HEK293 (cell line): ENCODE measurements around the gene MAP2K6.

Experiments used
- CTCF ChIA-PET: fragments of 350-600 bp; formaldehyde crosslinking; extraction: SDS; loops from one replicate; lab custom pipeline; 2021; ENCODE audit warnings: antibody characterized with exemption; lab: Yijun Ruan, JAX
- POLR2A ChIA-PET: fragments of 300-600 bp; formaldehyde crosslinking; extraction: SDS; loops from one replicate; lab custom pipeline; 2020; ENCODE audit warnings: antibody characterized with exemption, inconsistent platforms; lab: Yijun Ruan, JAX
- H3K27ac ChIP-seq: fragments of 200-500 bp; sonication (Bioruptor generic); 2 replicates; pipeline ENCODE4 v1.5.1; 2014; ENCODE audit warnings: low read depth, low read length, control low read depth, inconsistent platforms; ENCODE audit errors: extremely low read depth
- H3K36me3 ChIP-seq, 2 experiments: fragments of 200-500 bp in 1 of 2; sonication (Bioruptor generic) in 1 of 2; 1 replicate in 1 of 2; 2 replicates in 1 of 2; pipeline ENCODE4 v1.5.1; 2014 to 2017; ENCODE audit warnings: inconsistent platforms in 2 of 2, low read length in 2 of 2; ENCODE audit not compliant: control insufficient read depth in 2 of 2, insufficient read depth in 1 of 2
- H3K4me1 ChIP-seq: fragments of 200-500 bp; sonication (Bioruptor generic); 2 replicates; pipeline ENCODE4 v1.5.1; 2014; ENCODE audit warnings: mild to moderate bottlenecking, low read length, inconsistent platforms; ENCODE audit not compliant: control insufficient read depth, insufficient read depth
- H3K4me3 ChIP-seq: 2 replicates; pipeline ENCODE4 v1.5.1; 2011; ENCODE audit warnings: low read depth, mild to moderate bottlenecking, control low read depth, low read length, moderate library complexity
- H3K9me3 ChIP-seq: fragments of 200-500 bp; sonication (Bioruptor generic); 2 replicates; pipeline ENCODE4 v1.5.1; 2014; ENCODE audit warnings: low read depth, low read length, inconsistent platforms; ENCODE audit not compliant: control insufficient read depth, insufficient read depth
- ATF2 ChIP-seq: fragments of 450-650 bp; formaldehyde crosslinking; IDR thresholded peaks from 2 replicates; pipeline ENCODE4 v1.5.1; 2016; ENCODE audit warnings: missing biosample characterization, missing genetic modification characterization, low read depth
- HOXC10 ChIP-seq: sonication (generic); formaldehyde crosslinking; IDR thresholded peaks from 2 replicates; pipeline ENCODE4 v1.8.1; 2023; ENCODE audit warnings: mild to moderate bottlenecking, missing genetic modification reagents
- HOXD13 ChIP-seq: sonication (generic); formaldehyde crosslinking; IDR thresholded peaks from 2 replicates; pipeline ENCODE4 v1.8.0; 2022; ENCODE audit warnings: missing genetic modification reagents, borderline replicate concordance
- KLF10 ChIP-seq: fragments of 450-650 bp; IDR thresholded peaks from 2 replicates; pipeline ENCODE4 v1.5.1; 2018; ENCODE audit warnings: missing biosample characterization, mild to moderate bottlenecking, missing genetic modification characterization
- PRDM6 ChIP-seq: fragments of 450-650 bp; formaldehyde crosslinking; IDR thresholded peaks from 2 replicates; pipeline ENCODE4 v1.5.1; 2017; ENCODE audit warnings: missing biosample characterization, missing genetic modification characterization
- ZBTB1 ChIP-seq: fragments of 450-650 bp; formaldehyde crosslinking; IDR thresholded peaks from 2 replicates; pipeline ENCODE4 v1.5.1; 2016; ENCODE audit warnings: missing biosample characterization, missing genetic modification characterization
- ZBTB26 ChIP-seq: fragments of 450-650 bp; formaldehyde crosslinking; optimal IDR thresholded peaks from 2 replicates; pipeline ENCODE3; 2016; ENCODE audit warnings: missing biosample characterization, mild to moderate bottlenecking, missing genetic modification characterization
- ZFP3 ChIP-seq: fragments of 450-650 bp; formaldehyde crosslinking; IDR thresholded peaks from 2 replicates; pipeline ENCODE4 v1.5.1; 2016; ENCODE audit warnings: low read depth, missing biosample characterization, missing genetic modification characterization
- ZIC2 ChIP-seq: fragments of 450-650 bp; formaldehyde crosslinking; IDR thresholded peaks from 2 replicates; pipeline ENCODE4 v1.5.1; 2016; ENCODE audit warnings: missing biosample characterization, missing genetic modification characterization
- ZNF10 ChIP-seq: fragments of 450-650 bp; formaldehyde crosslinking; IDR thresholded peaks from 2 replicates; pipeline ENCODE4 v1.5.1; 2017; ENCODE audit warnings: missing biosample characterization, missing genetic modification characterization
- ZNF132 ChIP-seq: fragments of 450-650 bp; formaldehyde crosslinking; IDR thresholded peaks from 2 replicates; pipeline ENCODE4 v1.5.1; 2017; ENCODE audit warnings: missing biosample characterization, missing genetic modification characterization, borderline replicate concordance
- ZNF140 ChIP-seq: fragments of 450-650 bp; formaldehyde crosslinking; IDR thresholded peaks from 2 replicates; pipeline ENCODE4 v1.5.1; 2016; ENCODE audit warnings: missing biosample characterization, missing genetic modification characterization
- ZNF202 ChIP-seq: fragments of 450-650 bp; formaldehyde crosslinking; IDR thresholded peaks from 2 replicates; pipeline ENCODE4 v1.5.1; 2016; ENCODE audit warnings: missing biosample characterization, missing genetic modification characterization, borderline replicate concordance
- ZNF23 ChIP-seq: fragments of 450-650 bp; formaldehyde crosslinking; IDR thresholded peaks from 2 replicates; pipeline ENCODE4 v1.5.1; 2016; ENCODE audit warnings: missing biosample characterization, missing genetic modification characterization, borderline replicate concordance
- ZNF350 ChIP-seq: fragments of 450-650 bp; formaldehyde crosslinking; IDR thresholded peaks from 2 replicates; pipeline ENCODE4 v1.5.0; 2017; ENCODE audit warnings: missing biosample characterization, mild to moderate bottlenecking, missing genetic modification characterization
- ZNF473 ChIP-seq: fragments of 450-650 bp; formaldehyde crosslinking; IDR thresholded peaks from 2 replicates; pipeline ENCODE4 v1.5.1; 2017; ENCODE audit warnings: missing biosample characterization, missing genetic modification characterization
- ZNF501 ChIP-seq: fragments of 450-650 bp; formaldehyde crosslinking; IDR thresholded peaks from 2 replicates; pipeline ENCODE4 v1.5.1; 2016; ENCODE audit warnings: missing biosample characterization, missing genetic modification characterization
- ZNF585B ChIP-seq: fragments of 450-650 bp; formaldehyde crosslinking; IDR thresholded peaks from 2 replicates; pipeline ENCODE4 v1.5.1; 2016; ENCODE audit warnings: missing biosample characterization, missing genetic modification characterization
- ZNF600 ChIP-seq: fragments of 450-650 bp; formaldehyde crosslinking; IDR thresholded peaks from 2 replicates; pipeline ENCODE4 v1.5.1; 2016; ENCODE audit warnings: missing biosample characterization, missing genetic modification characterization
- ZNF610 ChIP-seq: fragments of 450-650 bp; formaldehyde crosslinking; IDR thresholded peaks from 2 replicates; pipeline ENCODE4 v1.5.1; 2016; ENCODE audit warnings: missing biosample characterization, missing genetic modification characterization, borderline replicate concordance
- ZNF626 ChIP-seq: fragments of 450-650 bp; sonication (Bioruptor Pico); formaldehyde crosslinking; IDR thresholded peaks from 2 replicates; pipeline ENCODE4 v1.5.1; 2018; ENCODE audit warnings: missing biosample characterization, missing genetic modification characterization, inconsistent platforms
- ZNF664 ChIP-seq: fragments of 450-650 bp; formaldehyde crosslinking; IDR thresholded peaks from 2 replicates; pipeline ENCODE4 v1.5.1; 2016; ENCODE audit warnings: missing biosample characterization, missing genetic modification characterization
- ZNF704 ChIP-seq: fragments of 450-650 bp; formaldehyde crosslinking; IDR thresholded peaks from 2 replicates; pipeline ENCODE4 v1.5.1; 2016; ENCODE audit warnings: missing biosample characterization, missing genetic modification characterization
- ZNF776 ChIP-seq: fragments of 450-650 bp; formaldehyde crosslinking; IDR thresholded peaks from 2 replicates; pipeline ENCODE4 v1.5.0; 2017; ENCODE audit warnings: missing biosample characterization, missing genetic modification characterization, borderline replicate concordance
- TF ChIP-seq, protein P1 (sequence below): fragments of 450-650 bp; formaldehyde crosslinking; IDR thresholded peaks from 2 replicates; pipeline ENCODE4 v1.5.1; 2016; ENCODE audit warnings: missing biosample characterization, missing genetic modification characterization
- TF ChIP-seq, protein P2 (sequence below): IDR thresholded peaks from 2 replicates; pipeline ENCODE4 v1.6.1; 2011; ENCODE audit warnings: mild to moderate bottlenecking, low read depth, low read length, borderline replicate concordance

Gene MAP2K6

DNA sequence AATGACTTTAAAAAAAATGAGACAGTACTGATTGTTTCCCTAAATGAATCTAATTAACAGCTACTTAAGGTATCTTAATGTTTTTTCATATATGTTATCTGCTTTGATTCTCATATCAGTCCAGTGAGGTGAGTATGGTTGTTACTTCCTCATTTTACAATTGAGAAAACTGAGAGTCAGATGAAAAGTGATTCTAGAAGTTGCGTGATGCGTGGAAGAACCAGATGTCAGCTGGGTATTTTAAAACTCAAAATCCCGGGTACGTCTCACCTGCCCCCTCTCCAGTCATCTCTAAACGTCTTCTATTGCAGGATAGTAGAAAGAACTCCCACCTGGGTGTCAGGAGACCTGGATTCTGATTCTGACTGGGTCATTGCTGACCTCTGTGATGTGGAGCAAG is 89.2 kb downstream of the MAP2K6 start:
- Histone ChIP-seq H3K27ac (no peak overlapping the region), H3K4me1 (peaks cover 16% of the 10 kb centered on the region), H3K36me3 (no peaks in the 10 kb centered on the region), H3K4me3 (no peak overlapping the region), H3K9me3 (no peaks in the 10 kb centered on the region)
- ChIA-PET POLR2A (no interaction called here), CTCF (interaction anchor here (1.6 kb wide), 1 partner anchor 44 kb away, joined by 4 read pairs; no protein-coding TSS in a partner anchor)
- TF ChIP-seq ZNF626 (tag by site-specific recombination) (no peak), ZNF776 (no peak), HOXD13 (CRISPR knock-in tag) (no peak), ZBTB26 (no peak), ZNF23 (tag by site-specific recombination) (no peak), ZNF704 (tag by site-specific recombination) (no peak), HOXC10 (CRISPR knock-in tag) (no peak), ZNF132 (tag by site-specific recombination) (no peak), ZNF585B (tag by site-specific recombination) (no peak)
- TF ChIP-seq, protein P1, sequence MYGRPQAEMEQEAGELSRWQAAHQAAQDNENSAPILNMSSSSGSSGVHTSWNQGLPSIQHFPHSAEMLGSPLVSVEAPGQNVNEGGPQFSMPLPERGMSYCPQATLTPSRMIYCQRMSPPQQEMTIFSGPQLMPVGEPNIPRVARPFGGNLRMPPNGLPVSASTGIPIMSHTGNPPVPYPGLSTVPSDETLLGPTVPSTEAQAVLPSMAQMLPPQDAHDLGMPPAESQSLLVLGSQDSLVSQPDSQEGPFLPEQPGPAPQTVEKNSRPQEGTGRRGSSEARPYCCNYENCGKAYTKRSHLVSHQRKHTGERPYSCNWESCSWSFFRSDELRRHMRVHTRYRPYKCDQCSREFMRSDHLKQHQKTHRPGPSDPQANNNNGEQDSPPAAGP (tag by site-specific recombination) = no peak

DNA sequence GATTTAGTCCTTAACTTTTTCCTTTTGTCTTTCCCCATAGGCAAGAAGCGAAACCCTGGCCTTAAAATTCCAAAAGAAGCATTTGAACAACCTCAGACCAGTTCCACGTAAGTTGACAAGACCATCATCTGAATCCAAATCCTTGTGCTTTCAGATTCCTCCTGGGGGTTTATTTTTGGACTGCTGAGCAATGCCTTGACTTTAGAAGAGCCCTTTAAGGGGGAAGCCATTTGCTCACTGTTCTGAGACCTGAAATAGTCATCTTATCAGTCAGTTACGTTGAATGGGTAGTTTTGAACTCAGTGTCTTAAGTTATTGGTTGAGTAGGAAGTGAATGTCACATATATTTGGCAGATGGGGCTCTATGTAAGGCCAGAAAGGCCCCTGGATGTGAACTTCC is 91.2 kb downstream of the MAP2K6 start:
- CTCF ChIA-PET = interaction anchor here (0.7 to 1.9 kb wide), 6 partner anchors 10 to 248 kb away, joined by 3 to 7 read pairs (median 5); no protein-coding TSS in a partner anchor
- Histone ChIP-seq H3K4me3 (no peak overlapping the region), H3K4me1 (peaks cover 16% of the 10 kb centered on the region), H3K9me3 (no peaks in the 10 kb centered on the region), H3K36me3 (no peaks in the 10 kb centered on the region), H3K27ac (no peak overlapping the region)
- POLR2A ChIA-PET = no interaction called here
- TF ChIP-seq ATF2 (tag by site-specific recombination) = no peak
- TF ChIP-seq ZNF664 = no peak
- TF ChIP-seq ZNF350 (tag by site-specific recombination) = no peak
- TF ChIP-seq ZNF10 (tag by site-specific recombination) = no peak
- TF ChIP-seq ZNF600 (tag by site-specific recombination) = no peak
- TF ChIP-seq, protein P2, sequence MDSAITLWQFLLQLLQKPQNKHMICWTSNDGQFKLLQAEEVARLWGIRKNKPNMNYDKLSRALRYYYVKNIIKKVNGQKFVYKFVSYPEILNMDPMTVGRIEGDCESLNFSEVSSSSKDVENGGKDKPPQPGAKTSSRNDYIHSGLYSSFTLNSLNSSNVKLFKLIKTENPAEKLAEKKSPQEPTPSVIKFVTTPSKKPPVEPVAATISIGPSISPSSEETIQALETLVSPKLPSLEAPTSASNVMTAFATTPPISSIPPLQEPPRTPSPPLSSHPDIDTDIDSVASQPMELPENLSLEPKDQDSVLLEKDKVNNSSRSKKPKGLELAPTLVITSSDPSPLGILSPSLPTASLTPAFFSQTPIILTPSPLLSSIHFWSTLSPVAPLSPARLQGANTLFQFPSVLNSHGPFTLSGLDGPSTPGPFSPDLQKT = no peak

DNA sequence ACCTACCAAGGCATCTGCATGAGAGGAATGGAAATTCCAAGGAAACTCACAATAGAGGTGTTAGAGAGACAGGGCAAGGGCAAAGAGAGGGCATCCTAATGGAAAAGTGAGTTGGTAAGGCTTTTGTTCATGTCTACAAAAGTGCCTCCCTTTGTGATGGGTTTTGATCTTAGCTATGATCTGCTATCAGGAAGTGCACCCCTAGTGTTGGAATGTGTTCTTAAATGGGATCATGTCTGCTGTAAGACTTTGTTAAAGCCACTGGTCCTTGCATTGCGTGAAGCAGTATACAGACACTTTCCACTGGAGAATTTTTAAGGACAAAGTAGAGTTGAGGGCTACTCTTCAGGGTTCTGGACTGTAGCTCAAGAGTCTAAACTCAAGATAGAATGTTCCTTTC is 92.0 kb downstream of the MAP2K6 start:
- CTCF ChIA-PET = interaction anchor here (0.6 to 1.9 kb wide), 11 partner anchors 11 to 399 kb away, joined by 3 to 7 read pairs (median 3); no protein-coding TSS in a partner anchor
- H3K4me1 ChIP-seq = peaks cover 12% of the 10 kb centered on the region
- no peaks in the 10 kb centered on the region for H3K9me3 ChIP-seq
- no peak overlapping the region for H3K27ac ChIP-seq
- no peak overlapping the region for H3K4me3 ChIP-seq
- H3K36me3 ChIP-seq = no peaks in the 10 kb centered on the region
- POLR2A ChIA-PET = no interaction called here
- TF ChIP-seq ZNF501 (tag by site-specific recombination) = no peak
- TF ChIP-seq KLF10 = no peak
- no peak for TF ChIP-seq ZBTB1
- TF ChIP-seq ZNF610 (tag by site-specific recombination) = no peak
- TF ChIP-seq ZNF473 (tag by site-specific recombination) = no peak
- no peak for TF ChIP-seq ZFP3 (tag by site-specific recombination)
- TF ChIP-seq PRDM6 (tag by site-specific recombination) = no peak
- TF ChIP-seq ZIC2 = no peak
- TF ChIP-seq ZNF140 = no peak
- no peak for TF ChIP-seq ZNF202 (tag by site-specific recombination)
